ENCODE data around the gene TTC9C. TPM values are rescaled to one million over a fixed set of nuclear protein-coding genes. Genes with fewer than 3 reads are reported as not detected.
A peak's percentile ranks its signal among the peaks of the same experiment; 100 is the strongest.

TTC9C gene
- total and polyA plus RNA-seq, 2 donors = 34.9 to 37.8 TPM

- H3K4me3 ChIP-seq (ENCODE audit: low read length in 2 of 2) = peak within 1 kb of the TSS; percentile 77 to 82
- H3K36me3 ChIP-seq (ENCODE audit: control insufficient read depth in 2 of 2, insufficient read depth in 2 of 2, low read length in 1 of 2) = peaks cover 12 to 26% of the 10 kb centered on the region in 2 donors
- DNase-seq (ENCODE audit: low read depth in 6 of 9, low spot score in 9 of 9) = peak in 1 of 9 donors; percentile 34
- no peaks in the 10 kb centered on the region for H3K9me3 ChIP-seq (ENCODE audit: control insufficient read depth in 2 of 2, insufficient read depth in 1 of 2, low read length in 1 of 2)
- H3K4me1 ChIP-seq (ENCODE audit: control insufficient read depth in 2 of 2, insufficient read depth in 2 of 2, low read length in 2 of 2) = peaks cover 22 to 49% of the 10 kb centered on the region in 2 donors
- no peaks in the 10 kb centered on the region for H3K27me3 ChIP-seq (ENCODE audit: control insufficient read depth in 2 of 2, insufficient read depth in 1 of 2, low read length in 1 of 2)
- peak within 1 kb of the TSS; percentile 98 to 99 for H3K27ac ChIP-seq (ENCODE audit: low read depth in 1 of 2, low read length in 1 of 2)
- 89% methylated on average over 10 of the region's 10 CpGs for WGBS
Observed at GRCh38 chr11:62707277-62707861, 20.9 kb upstream of the TTC9C start, which contains the start of the genes BSCL2 and GNG3. Gene BSCL2 (minus strand): TSS chr11:62707424. CDS start chr11:62707195, 229 bp downstream. Gene GNG3 (plus strand): TSS chr11:62707676. CDS start chr11:62708296, 620 bp downstream.

GRCh38 chr11:62708392-62708791 is 19.9 kb upstream of the TTC9C start:
- H3K4me1 ChIP-seq (ENCODE audit: control insufficient read depth in 2 of 2, insufficient read depth in 2 of 2, low read length in 2 of 2) = peaks cover 22 to 49% of the 10 kb centered on the region in 2 donors
- 91% methylated on average over 5 of the region's 5 CpGs for WGBS
- H3K27me3 ChIP-seq (ENCODE audit: control insufficient read depth in 2 of 2, insufficient read depth in 1 of 2, low read length in 1 of 2) = no peaks in the 10 kb centered on the region
- H3K27ac ChIP-seq (ENCODE audit: low read depth in 1 of 2, low read length in 1 of 2) = peak overlapping the region; percentile 98 to 99
- no peaks in the 10 kb centered on the region for H3K9me3 ChIP-seq (ENCODE audit: control insufficient read depth in 2 of 2, insufficient read depth in 1 of 2, low read length in 1 of 2)
- peaks cover 13 to 33% of the 10 kb centered on the region in 2 donors for H3K36me3 ChIP-seq (ENCODE audit: control insufficient read depth in 2 of 2, insufficient read depth in 2 of 2, low read length in 1 of 2)
- peak overlapping the region; percentile 77 to 82 for H3K4me3 ChIP-seq (ENCODE audit: low read length in 2 of 2)
- peak in 1 of 9 donors; percentile 28 for DNase-seq (ENCODE audit: low read depth in 6 of 9, low spot score in 9 of 9)

- under 1% methylated on average over 7 of the region's 7 CpGs for WGBS
- no peaks in the 10 kb centered on the region for H3K9me3 ChIP-seq (ENCODE audit: control insufficient read depth in 2 of 2, insufficient read depth in 1 of 2, low read length in 1 of 2)
- H3K27me3 ChIP-seq (ENCODE audit: control insufficient read depth in 2 of 2, insufficient read depth in 1 of 2, low read length in 1 of 2) = no peaks in the 10 kb centered on the region
- H3K4me3 ChIP-seq (ENCODE audit: low read length in 2 of 2) = peak overlapping the region; percentile 77 to 82
- DNase-seq (ENCODE audit: low read depth in 6 of 9, low spot score in 9 of 9) = peak in 1 of 9 donors; percentile 54
- peak overlapping the region; percentile 98 to 99 for H3K27ac ChIP-seq (ENCODE audit: low read depth in 1 of 2, low read length in 1 of 2)
- peaks cover 22 to 49% of the 10 kb centered on the region in 2 donors for H3K4me1 ChIP-seq (ENCODE audit: control insufficient read depth in 2 of 2, insufficient read depth in 2 of 2, low read length in 2 of 2)
- peaks cover 17 to 37% of the 10 kb centered on the region in 2 donors for H3K36me3 ChIP-seq (ENCODE audit: control insufficient read depth in 2 of 2, insufficient read depth in 2 of 2, low read length in 1 of 2)
Observed at GRCh38 chr11:62708793-62709192, 19.5 kb upstream of the TTC9C start.

GRCh38 chr11:62709247-62710000 is 18.9 kb upstream of the TTC9C start:
- H3K27me3 ChIP-seq (ENCODE audit: control insufficient read depth in 2 of 2, insufficient read depth in 1 of 2, low read length in 1 of 2) = no peaks in the 10 kb centered on the region
- H3K4me1 ChIP-seq (ENCODE audit: control insufficient read depth in 2 of 2, insufficient read depth in 2 of 2, low read length in 2 of 2) = peaks cover 22 to 49% of the 10 kb centered on the region in 2 donors
- H3K4me3 ChIP-seq (ENCODE audit: low read length in 2 of 2) = peak overlapping the region; percentile 77 to 82
- WGBS = 2% methylated on average over 47 of the region's 47 CpGs
- peak; percentile 93 to 99 (median 97) for DNase-seq (ENCODE audit: low read depth in 6 of 9, low spot score in 9 of 9)
- H3K36me3 ChIP-seq (ENCODE audit: control insufficient read depth in 2 of 2, insufficient read depth in 2 of 2, low read length in 1 of 2) = peaks cover 24 to 44% of the 10 kb centered on the region in 2 donors
- peak overlapping the region; percentile 98 to 99 for H3K27ac ChIP-seq (ENCODE audit: low read depth in 1 of 2, low read length in 1 of 2)
- H3K9me3 ChIP-seq (ENCODE audit: control insufficient read depth in 2 of 2, insufficient read depth in 1 of 2, low read length in 1 of 2) = no peaks in the 10 kb centered on the region

- Histone ChIP-seq H3K27ac (ENCODE audit: low read depth in 1 of 2, low read length in 1 of 2) (peak overlapping the region; percentile 96 to 98), H3K9me3 (ENCODE audit: control insufficient read depth in 2 of 2, insufficient read depth in 1 of 2, low read length in 1 of 2) (no peaks in the 10 kb centered on the region), H3K27me3 (ENCODE audit: control insufficient read depth in 2 of 2, insufficient read depth in 1 of 2, low read length in 1 of 2) (no peaks in the 10 kb centered on the region), H3K36me3 (ENCODE audit: control insufficient read depth in 2 of 2, insufficient read depth in 2 of 2, low read length in 1 of 2) (peaks cover 29 to 49% of the 10 kb centered on the region in 2 donors), H3K4me1 (ENCODE audit: control insufficient read depth in 2 of 2, insufficient read depth in 2 of 2, low read length in 2 of 2) (peaks cover 22 to 49% of the 10 kb centered on the region in 2 donors), H3K4me3 (ENCODE audit: low read length in 2 of 2) (peak overlapping the region; percentile 77 to 82)
- DNase-seq (ENCODE audit: low read depth in 6 of 9, low spot score in 9 of 9) = no peak
- 68% methylated on average over 7 of the region's 7 CpGs for WGBS
Observed at GRCh38 chr11:62710001-62710345, 18.3 kb upstream of the TTC9C start.

GRCh38 chr11:62712276-62712812 is 15.9 kb upstream of the TTC9C start:
- Histone ChIP-seq H3K27ac (ENCODE audit: low read depth in 1 of 2, low read length in 1 of 2) (no peak overlapping the region), H3K4me3 (ENCODE audit: low read length in 2 of 2) (no peak overlapping the region), H3K4me1 (ENCODE audit: control insufficient read depth in 2 of 2, insufficient read depth in 2 of 2, low read length in 2 of 2) (peaks cover 16 to 28% of the 10 kb centered on the region in 2 donors), H3K9me3 (ENCODE audit: control insufficient read depth in 2 of 2, insufficient read depth in 1 of 2, low read length in 1 of 2) (peaks cover 0 to 3% of the 10 kb centered on the region in 2 donors), H3K36me3 (ENCODE audit: control insufficient read depth in 2 of 2, insufficient read depth in 2 of 2, low read length in 1 of 2) (peaks cover 48 to 72% of the 10 kb centered on the region in 2 donors), H3K27me3 (ENCODE audit: control insufficient read depth in 2 of 2, insufficient read depth in 1 of 2, low read length in 1 of 2) (no peaks in the 10 kb centered on the region)
- no peak for DNase-seq (ENCODE audit: low read depth in 6 of 9, low spot score in 9 of 9)
- WGBS = 94% methylated on average over 6 of the region's 6 CpGs

DNA sequence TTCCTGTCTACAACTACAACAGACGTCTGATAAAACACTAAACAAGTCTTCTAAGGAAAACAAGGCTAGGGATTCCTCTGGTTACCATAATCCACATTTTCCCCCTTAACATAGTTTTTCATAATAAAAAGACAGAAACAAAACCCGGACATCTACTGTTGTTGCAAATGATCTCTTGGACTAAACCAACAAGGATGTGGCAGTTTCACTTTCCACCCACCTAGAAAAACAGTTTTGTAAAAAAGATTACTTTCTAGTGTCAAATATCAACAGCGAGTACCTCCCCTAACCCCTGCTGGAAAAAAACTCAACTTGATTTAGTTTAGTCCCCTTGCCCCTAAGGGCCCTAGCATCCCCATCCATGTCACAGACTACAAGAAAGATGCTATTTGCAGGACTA is 15.4 kb upstream of the TTC9C start:
- H3K36me3 ChIP-seq (ENCODE audit: control insufficient read depth in 2 of 2, insufficient read depth in 2 of 2, low read length in 1 of 2) = peaks cover 54 to 77% of the 10 kb centered on the region in 2 donors
- H3K27ac ChIP-seq (ENCODE audit: low read depth in 1 of 2, low read length in 1 of 2) = peak overlapping the region in 1 of 2 donors; percentile 9
- no peaks in the 10 kb centered on the region for H3K27me3 ChIP-seq (ENCODE audit: control insufficient read depth in 2 of 2, insufficient read depth in 1 of 2, low read length in 1 of 2)
- peaks cover 0 to 3% of the 10 kb centered on the region in 2 donors for H3K9me3 ChIP-seq (ENCODE audit: control insufficient read depth in 2 of 2, insufficient read depth in 1 of 2, low read length in 1 of 2)
- 95% methylated on average over 3 of the region's 3 CpGs for WGBS
- no peak for DNase-seq (ENCODE audit: low read depth in 6 of 9, low spot score in 9 of 9)
- H3K4me3 ChIP-seq (ENCODE audit: low read length in 2 of 2) = no peak overlapping the region
- peaks cover 14 to 23% of the 10 kb centered on the region in 2 donors for H3K4me1 ChIP-seq (ENCODE audit: control insufficient read depth in 2 of 2, insufficient read depth in 2 of 2, low read length in 2 of 2)

DNA sequence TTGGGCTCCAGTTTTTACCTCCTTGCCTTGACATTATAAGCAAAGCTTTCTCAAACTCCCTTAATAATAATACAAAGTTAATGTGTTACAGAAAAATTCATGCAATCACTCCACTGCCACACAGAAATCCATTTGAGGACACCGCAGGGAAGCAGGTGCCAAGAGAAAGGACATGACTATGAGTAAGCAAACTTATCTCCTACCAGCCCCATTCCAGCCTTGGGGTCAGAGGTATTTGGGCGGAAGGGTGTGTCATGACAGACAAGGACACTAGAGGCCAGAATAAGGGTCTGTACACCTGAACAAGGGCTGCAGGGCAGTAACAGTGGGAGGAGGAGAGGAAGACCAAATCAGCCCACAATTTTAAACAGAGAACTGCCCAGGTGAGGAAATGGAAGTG is 14.9 kb upstream of the TTC9C start:
- H3K36me3 ChIP-seq (ENCODE audit: control insufficient read depth in 2 of 2, insufficient read depth in 2 of 2, low read length in 1 of 2) = peaks cover 56 to 81% of the 10 kb centered on the region in 2 donors
- WGBS = 96% methylated on average over 2 of the region's 2 CpGs
- H3K9me3 ChIP-seq (ENCODE audit: control insufficient read depth in 2 of 2, insufficient read depth in 1 of 2, low read length in 1 of 2) = peaks cover 0 to 3% of the 10 kb centered on the region in 2 donors
- H3K27me3 ChIP-seq (ENCODE audit: control insufficient read depth in 2 of 2, insufficient read depth in 1 of 2, low read length in 1 of 2) = no peaks in the 10 kb centered on the region
- H3K4me1 ChIP-seq (ENCODE audit: control insufficient read depth in 2 of 2, insufficient read depth in 2 of 2, low read length in 2 of 2) = peaks cover 9 to 18% of the 10 kb centered on the region in 2 donors
- DNase-seq (ENCODE audit: low read depth in 6 of 9, low spot score in 9 of 9) = no peak
- H3K27ac ChIP-seq (ENCODE audit: low read depth in 1 of 2, low read length in 1 of 2) = no peak overlapping the region
- H3K4me3 ChIP-seq (ENCODE audit: low read length in 2 of 2) = no peak overlapping the region

All from thymus (tissue), 11 donors.